Activated CD8-positive, alpha-beta memory T cell treated with anti-CD3 and anti-CD28 coated beads for 24 hours (primary cell): ENCODE data around the gene PRKN.

Source experiments
- DNase-seq: peaks from one replicate; pipeline ENCODE4 v3.0.0-alpha.2; 2020

The PRKN gene

DNA sequence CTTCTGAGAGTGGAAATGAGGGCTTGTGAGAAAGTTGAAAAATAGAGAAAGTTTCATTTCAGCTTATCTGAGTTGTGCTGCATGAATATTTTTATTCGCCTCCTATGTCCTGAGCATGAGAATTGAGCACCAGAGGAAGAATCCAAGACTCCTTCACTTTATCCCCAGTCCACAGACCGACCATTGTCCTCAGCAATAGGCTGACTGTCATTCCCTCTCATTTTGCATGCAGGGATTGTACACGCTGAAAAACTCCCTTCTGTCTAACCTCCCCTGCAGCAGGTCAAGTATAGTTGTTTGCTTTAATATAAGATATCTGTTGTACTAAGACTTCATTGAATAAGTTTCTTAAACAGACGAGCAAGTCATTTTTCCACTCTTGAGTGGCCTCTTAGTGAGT is 437.6 kb downstream of the PRKN start:
- DNase-seq, result no peak

DNA sequence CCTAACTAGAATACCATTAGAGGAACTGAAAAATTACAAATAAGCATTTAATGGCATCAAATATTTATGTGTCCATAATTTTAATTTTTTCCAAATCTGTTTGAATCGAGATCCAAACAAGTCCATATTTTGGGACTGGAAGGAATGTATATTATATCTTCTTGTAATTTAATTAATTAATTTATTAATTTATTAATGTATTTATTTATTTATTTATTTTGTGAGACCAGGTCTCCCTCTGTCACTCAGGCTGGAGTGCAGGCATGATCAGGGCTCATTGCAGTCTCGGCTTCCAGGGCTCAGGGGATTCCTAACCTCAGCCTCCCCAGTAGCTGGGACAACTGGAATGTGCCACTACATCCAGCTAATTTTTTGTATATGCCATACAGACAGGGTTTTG is 453.6 kb downstream of the PRKN start:
- no peak for DNase-seq

DNA sequence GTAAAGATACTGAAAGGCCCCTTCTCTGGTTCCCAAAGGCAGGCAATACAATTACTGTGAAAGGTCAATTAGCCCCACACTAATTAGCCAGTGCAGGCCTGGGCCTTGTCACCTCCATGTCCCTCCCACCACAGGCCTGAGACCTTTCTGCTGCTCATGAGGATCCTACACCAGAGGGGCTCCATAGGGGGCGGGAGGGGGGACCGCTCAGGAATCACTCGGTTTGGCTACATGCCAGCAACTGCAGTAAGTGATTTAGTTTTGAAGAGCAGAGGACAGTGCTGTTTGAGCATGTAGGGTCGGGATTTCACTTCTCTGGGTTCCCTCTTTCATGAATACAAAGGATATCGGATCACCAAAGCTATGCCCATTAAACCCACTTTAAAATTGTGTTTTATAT is 455.6 kb downstream of the PRKN start:
- no peak for DNase-seq

DNA sequence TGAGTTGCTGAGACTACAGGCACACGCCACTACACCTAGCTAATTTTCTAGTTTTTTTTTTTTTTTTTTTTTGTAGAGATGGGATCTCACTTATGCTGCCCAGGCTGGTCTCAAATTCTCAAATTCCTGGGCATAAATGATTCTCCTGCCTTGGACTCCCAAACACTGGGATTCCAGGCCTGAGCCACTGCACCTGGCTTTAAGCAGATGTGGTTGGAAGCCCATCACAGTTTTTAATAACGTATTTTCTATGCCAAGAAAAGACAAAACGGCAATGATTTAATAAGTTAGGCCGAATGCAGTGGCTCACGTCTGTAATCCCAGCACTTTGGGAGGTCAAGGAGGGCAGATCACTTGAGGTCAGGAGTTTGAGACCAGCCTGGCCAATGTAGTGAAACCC is 456.6 kb downstream of the PRKN start:
- DNase-seq, result no peak

DNA sequence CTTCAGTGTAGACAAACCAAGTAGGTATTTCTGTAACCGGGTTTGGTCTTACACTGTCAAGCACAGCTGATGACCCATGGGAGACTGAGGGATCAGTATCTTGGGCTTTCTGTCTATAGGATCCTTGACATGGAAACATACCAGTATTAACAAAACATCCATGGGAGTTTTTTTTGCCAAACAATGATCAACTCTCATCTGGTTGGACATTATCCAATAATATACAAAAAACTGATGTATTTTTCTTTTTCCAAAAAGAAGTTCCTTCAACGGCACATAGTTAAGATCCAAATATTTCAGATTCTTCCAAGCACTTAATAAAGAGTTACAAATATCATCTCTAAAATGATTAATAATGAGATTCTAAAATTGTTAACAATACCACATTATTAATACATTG is 459.9 kb downstream of the PRKN start:
- no peak for DNase-seq

DNA sequence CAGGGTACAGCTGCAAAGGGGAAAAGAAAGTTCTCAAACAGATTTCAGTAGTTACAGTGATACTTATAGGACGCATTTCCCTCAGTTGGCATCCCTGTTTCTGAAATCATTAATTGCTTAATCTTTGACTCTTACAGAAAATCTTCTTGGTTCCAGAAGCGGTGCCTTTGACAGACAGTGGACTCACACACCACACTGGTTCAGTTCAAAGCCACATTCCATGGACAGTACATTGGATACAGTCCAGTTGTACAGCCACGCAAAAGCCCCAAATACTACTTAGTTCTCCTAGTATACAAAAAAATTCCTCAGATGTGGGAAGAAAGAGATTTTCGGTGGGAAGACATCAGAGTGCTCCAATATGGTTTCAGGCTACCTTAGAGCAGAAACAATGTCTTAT is 460.4 kb downstream of the PRKN start:
- DNase-seq, result no peak

DNA sequence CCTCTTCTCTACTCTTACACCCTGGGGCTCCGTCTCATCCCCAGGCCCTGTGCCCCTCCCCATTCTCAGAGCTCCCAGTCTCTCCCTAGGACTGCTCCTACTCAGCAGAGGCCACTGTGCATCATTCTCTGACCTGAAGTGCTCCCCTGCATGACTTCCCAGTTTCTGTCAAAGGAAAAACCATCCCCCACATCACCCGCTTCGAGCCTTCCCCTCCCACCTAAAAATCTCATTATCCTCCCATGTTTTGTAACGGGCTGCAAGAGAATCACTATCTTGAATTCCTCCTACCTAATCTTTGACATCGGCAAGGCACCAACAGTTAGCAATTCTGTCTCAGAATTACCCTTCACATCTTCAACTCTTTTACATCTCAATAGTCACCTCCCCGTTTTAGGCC is 463.0 kb downstream of the PRKN start:
- DNase-seq, result no peak

DNA sequence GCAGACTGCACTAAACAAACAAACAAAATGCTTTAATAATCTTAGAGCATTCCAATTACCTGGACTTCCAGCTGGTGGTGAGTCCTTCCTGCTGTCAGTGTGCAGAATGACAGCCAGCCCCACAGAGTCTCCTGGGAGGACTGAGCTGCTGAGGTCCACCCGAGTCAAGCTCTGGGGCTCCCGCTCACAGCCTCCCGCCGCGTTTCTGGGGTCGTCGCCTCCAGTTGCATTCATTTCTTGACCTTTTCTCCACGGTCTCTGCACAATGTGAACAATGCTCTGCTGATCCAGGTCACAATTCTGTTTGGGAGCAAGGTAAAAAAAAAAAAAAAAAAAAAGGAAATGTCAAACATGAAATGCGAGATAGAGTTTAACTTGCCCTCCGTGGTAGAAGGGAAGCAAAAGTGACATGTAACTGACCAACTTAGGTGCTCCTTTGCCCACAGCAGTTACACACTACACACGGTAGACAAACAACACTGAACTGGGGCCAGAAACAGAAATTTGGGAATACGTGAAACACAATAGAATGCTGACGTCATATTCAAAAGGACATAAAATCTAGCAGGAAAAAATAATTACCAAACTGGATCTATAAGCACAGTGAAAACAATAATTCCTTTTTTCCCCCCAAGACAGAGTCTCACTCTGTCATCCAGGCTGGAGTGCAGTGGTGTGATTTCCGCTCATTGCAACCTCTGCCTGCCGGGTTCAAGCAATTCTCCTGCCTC is 464.9 kb downstream of the PRKN start:
- DNase-seq, result no peak

DNA sequence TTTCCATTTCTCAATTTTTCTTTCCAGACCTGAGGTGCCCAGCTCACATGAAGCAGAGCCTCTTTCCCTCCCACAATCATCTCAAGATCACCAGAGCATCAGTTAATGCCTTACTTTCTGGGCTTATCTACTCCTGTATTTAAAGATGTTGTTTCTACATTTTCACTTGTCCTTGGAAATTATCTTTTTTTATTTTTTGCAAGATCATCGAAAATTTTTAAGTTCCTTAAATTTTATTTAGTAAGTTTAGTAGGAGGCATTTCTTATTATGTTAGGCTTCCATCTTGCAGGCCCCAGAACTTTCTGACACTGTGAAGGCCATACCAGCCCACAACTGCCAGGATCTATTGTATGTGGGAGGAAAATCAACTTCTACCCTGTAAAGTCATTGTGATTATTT is 466.0 kb downstream of the PRKN start:
- DNase-seq, result no peak

DNA sequence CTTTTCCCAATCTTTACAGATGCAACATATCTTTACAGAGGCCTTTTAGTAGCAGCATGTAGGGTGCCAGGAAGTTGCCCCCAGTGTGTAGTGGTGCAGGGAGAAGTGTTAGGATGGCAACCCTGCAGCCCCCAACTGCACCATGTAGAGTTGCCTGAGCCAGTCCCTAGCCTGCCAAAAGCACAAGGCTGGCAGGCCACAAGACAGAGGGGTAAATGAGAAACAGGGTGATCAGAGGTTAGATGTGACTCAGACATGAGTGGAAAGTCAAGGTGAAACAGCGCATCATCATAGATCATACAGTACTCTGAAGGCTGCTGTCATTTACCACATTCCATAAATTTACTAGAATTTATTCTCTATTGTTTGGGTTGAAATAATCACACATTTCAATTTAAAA is 467.5 kb downstream of the PRKN start:
- no peak for DNase-seq

DNA sequence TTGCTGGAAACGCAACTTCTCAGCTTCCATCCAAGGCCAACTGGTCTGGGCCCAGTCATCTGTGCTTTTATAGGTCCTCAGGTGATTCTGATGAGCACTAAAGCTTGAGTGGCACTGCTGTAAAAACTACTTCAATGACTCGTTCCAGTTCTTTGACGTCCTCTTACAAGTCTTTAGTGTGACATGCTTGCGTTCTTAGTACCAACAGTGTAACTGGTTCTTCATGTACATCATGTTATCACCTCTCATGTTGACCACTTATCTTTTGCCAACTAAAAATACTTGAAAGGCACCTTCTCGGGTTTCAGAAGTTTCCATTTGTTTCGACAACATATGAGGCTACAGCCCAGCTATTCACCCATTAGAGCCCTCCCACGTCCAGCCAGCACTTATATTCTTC is 468.9 kb downstream of the PRKN start:
- DNase-seq, result no peak

DNA sequence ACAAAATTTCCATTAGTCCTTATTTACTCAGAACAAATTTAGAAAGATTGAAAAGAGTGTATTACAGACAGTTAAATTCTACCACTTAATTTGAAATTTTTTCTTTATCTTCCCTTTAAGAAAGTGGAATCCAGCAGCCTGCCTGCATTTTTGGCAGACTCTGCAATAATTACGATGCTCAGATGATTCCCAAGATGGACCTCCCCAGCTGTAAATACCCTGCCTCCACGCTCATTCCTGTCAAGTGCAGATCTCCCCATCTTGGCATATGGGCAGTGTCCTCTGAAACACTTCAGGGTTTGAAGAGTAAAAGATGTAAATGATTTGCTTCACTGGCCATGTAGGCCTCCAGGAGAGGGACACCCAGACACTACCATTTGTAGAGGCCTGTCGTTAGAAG is 471.2 kb downstream of the PRKN start:
- no peak for DNase-seq

DNA sequence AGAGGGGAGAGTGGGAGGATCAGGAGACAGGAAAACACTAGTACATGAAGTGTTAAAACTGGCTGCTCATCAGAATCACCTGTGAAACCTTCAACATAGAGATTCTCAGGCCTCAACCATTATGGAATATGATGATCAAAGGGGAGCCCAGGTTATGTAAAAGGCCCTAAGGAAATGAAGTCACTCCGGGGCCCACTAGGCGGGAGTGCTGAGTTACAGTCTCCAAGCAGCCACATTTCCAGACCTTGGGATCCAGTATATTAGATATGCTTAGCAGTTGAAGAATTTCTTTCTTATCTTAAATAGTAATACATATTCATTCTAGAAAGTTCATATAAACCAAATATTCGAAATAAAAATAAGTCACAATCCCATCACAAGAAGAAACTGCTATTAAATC is 476.3 kb downstream of the PRKN start:
- no peak for DNase-seq

DNA sequence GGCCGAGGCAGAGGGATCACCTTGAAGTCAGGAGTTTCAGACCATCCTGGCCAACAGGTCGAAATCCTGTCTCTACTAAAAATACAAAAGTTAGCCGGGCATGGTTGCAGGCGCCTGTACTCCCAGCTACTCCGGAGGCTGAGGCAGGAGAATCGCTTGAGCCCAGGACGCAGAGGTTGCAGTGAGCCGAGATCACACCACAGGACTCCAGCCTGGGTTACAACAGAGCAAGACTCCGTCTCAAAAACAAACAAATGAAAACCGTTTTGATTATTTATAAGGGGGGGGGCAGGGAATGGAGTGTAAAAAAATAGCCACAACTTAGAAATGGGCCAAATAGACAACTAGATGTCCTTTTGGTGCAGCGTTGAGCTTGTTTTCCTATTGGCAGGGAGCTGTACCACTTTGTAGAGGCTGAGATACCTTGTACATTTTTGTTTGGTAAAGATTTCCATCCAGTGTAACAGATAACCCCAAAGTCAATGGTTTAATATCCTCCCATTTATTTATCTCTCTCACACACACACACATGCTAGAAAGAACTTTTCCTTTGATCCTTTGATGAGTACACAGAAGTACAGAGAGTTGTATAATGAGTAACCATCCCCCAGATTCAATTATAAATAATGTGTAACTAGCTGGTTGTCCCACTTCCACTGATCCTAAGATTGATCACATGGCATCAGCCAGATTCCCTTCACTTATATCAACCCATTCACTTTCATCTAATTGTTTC is 477.5 kb downstream of the PRKN start:
- no peak for DNase-seq

DNA sequence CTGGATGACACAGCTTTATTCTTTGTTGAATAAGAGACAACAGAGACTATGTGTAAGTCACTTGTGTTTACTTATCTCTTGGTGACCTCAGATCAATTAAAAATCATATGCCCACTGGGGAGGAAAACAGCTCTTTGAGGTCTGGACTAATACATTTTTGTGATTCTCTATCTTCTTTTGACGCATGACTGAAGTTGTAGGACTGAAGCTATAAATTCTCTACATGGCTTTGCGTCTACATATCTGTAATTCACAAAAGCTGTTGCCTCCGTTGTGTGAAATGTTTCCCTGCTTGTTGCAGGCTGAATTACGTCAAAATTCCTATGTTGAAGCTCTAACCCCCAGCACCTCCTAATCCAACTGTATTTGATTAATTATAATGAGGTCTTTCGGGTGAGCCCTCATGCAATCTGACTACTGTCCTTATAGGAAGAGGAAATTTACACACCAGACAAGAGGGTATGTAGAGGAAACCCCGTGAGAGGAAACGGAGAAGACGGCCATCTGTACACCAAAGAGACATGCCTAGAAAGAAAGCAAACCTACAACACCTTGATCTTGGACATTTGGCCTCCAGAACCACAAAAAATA is 481.6 kb downstream of the PRKN start:
- no peak for DNase-seq

DNA sequence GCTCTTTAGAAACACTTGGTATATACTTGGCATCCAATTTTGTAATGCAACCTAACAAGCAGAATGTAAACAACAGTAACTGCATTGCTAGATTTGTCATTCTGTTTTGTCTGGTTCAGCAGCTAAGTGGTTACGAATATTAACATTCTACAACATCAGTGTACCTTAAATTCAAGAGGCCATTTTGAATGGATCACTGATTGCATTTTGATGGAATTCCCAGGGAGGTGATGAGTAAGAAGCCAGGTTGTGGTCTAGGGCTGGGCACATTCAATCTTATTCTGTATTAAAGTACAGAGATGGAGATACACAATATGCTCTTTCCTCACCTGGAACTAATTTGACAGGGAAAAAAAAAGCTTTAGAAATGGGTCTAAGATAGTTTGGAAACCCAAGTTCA is 483.5 kb downstream of the PRKN start:
- no peak for DNase-seq

DNA sequence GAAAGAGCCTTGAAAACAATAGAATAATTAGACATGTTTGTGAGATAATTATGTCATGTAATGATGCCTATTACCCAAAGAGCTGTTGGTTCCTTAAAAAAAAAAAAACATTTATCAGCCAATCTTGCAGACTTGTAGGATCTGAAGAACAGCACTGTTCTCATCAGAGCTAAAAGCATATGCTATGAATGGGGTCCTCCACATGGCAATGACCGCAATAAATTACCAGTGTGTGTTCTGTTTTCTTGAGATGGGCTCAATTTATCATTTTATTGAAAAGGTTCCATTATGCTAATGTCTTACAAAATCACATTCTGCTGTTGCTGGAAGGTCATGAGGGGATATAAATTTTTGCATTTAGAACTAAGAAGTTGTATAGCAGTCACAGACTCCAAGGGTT is 484.7 kb downstream of the PRKN start:
- no peak for DNase-seq

DNA sequence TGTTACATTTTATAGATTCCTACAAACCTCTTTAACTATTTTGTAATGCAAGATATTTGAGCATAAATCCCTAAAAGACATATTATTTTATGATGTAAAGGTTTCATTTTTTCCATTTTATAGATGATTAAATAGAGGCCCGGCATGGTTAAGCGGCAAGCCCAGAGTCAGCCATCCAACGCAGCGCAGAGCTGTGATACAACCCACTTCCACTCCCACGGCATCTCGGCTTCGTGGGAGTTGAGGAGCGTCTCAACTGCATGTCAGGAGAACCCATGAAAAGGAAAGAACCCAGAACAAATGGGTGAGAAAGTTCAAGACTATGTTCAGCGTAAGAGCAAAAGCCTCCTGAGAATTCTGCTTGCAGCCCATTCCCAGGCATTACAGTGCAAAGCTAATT is 488.2 kb downstream of the PRKN start:
- no peak for DNase-seq

DNA sequence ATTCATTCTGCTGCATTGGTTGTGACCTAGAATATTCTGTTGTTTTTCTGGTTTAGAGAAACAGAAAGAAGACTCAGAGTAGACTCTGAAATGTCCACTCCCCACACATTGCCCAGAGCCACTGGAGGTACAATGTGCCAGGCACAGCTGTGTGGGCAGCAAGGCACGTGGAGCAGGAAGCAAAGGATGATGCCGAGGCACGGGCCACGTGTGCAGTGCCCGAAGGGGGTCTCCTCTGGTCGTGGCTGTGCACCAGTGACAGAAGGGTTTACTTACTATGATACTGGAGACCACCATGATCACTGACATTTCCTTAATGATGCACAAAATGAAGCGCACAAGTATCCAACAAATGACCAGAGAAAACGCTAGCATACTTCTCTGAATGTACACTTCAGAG is 488.9 kb downstream of the PRKN start:
- no peak for DNase-seq

DNA sequence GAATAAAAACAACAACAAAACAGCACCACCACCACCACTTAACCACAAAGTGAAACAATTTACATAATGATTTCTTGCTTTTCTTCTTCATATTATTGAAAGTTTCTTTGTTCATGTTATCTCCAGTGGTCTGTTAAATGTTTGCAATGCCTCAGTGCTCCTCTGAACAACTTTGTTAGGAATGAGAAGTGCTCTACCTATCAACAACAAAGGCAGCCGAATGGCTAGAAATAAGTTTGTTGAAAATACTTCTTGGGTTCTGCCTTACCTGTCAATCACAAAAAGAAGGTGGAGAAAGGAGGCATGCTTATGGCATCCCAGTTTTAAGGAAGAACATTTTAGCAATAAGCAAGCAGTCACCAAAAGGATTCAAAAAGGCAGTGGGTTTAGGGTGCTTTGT is 490.2 kb downstream of the PRKN start:
- DNase-seq, result no peak

DNA sequence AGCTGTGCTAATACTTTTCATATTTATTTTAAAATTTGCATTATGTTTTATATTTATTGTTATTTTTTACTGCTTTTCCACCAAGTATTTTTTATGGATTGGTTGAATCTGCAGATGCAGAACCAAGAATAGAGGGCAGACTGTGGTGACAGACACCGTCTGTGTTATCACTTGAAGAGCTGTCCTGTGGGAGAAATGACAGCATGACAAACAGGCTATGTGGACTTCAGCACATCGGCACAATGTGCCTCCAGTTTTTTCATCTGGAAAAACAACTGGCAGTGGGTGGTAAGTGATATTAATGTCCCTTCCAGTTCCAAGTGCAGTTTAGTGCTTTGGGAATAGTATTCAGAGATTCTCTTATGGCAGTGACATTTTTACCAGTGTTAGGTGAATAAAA is 492.9 kb downstream of the PRKN start:
- no peak for DNase-seq

DNA sequence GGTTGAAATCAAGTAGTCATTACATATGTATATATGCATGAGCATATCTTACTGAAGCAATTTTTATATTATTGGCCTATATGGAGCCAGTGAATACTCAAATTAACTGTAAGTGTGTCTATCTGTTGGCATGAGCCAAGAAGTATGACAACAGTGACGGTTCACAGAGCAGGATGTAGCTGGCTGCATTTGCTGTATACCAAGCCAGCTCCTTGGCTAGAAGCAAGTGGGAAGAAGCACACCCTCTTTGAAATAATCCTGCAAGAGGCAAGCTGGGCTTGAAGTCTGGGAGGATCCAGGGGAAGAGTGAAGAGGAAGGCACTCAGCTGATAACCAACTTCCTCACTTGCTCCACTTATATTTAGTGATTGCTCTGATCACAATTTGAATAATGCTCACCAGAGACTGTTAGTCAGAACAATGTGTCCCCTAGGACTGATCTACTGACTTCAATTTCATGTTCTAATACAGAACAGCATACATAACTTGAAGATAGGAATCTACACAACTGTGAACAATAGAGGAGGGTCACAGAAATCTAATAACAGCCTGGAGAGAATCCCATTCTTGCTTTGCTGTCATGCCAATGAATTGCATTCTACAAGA is 497.3 kb downstream of the PRKN start:
- DNase-seq, result no peak

DNA sequence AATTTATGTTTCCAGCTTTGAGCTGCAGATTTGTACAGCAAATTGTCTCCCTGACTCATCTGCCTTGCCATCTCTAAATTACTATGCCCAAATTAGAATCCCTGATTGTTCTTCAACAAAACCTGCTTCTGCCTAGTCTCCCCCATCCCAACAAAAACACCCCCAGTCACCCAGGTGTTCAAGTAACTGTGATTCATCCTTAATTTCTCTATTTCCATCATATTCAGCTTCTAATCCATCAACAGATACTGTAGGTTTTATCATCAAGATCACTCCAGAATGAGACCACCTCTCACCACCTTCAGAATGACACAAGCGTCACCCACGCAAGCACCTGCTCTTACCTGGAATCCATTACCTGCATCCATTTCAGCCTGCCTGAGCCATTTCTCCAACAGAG is 498.5 kb downstream of the PRKN start:
- no peak for DNase-seq

DNA sequence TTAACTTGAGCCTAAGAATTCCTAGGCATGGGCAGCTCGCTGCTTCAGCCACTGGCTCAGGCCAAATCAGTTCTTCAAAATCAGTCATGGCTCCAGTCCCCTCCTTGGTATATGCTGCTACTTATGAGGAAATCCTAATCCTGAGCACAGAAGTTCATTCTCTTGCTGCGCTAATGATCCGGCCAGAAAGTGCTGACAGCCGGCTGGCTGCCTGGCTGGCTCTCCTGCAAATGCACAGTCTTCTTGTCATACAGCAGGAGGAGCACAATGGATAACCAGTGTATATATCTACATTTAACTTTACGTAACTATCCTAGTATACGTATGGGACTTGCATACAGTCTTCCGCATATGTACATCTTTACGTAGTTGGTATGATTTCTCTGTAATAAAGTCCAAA is 500.8 kb downstream of the PRKN start:
- DNase-seq, result no peak
